GM12875 (cell line): ENCODE measurements around the gene ANKRD13D.
A peak's percentile ranks its signal among the peaks of the same experiment; 100 is the strongest.

ENCODE experiments used
- H3K4me3 ChIP-seq: one replicate; pipeline ENCODE4 v1.5.1; 2011; ENCODE audit warnings: low read depth, low read length, control low read depth
- CTCF ChIP-seq: IDR thresholded peaks from 2 replicates; pipeline ENCODE4 v1.5.1; 2011; ENCODE audit warnings: low read depth, mild to moderate bottlenecking, control low read depth, inconsistent platforms, low read length, moderate library complexity, borderline replicate concordance; ENCODE audit not compliant: insufficient read depth

Gene ANKRD13D

DNA sequence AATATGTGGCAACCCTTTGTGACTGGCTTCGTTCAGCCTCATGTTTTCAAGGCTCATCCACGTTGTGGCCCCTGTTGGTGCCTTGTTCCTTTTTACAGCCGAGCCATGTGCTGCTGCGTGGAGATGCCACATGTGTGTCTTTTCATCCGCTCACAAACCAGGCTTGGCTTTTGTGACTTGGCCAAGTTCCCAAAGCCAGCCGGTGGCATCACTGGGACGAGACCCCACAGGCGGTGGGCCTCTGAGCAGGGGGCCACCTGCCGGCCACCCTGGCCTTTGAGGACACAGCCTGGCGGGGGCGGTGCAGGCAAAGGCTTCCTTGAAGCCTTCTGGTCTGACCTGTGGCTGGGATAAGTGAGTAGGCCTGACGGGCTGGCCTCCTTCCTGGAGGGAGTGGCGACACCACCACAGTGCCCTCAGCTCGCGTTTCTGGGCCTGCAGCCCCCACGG is 12.3 kb upstream of the ANKRD13D start:
- peak; percentile 29; the same call in 1 of the 2 replicates for TF ChIP-seq CTCF
- H3K4me3 ChIP-seq: peak overlapping the region; percentile 41

GRCh38 chr11:67277231-67277961 is 11.7 kb upstream of the ANKRD13D start:
- no peak for TF ChIP-seq CTCF
- H3K4me3 ChIP-seq: peak overlapping the region; percentile 41

- TF ChIP-seq CTCF: no peak
- peak overlapping the region; percentile 35 for H3K4me3 ChIP-seq
Measured at GRCh38 chr11:67278135-67278938, 10.8 kb upstream of the ANKRD13D start.

DNA sequence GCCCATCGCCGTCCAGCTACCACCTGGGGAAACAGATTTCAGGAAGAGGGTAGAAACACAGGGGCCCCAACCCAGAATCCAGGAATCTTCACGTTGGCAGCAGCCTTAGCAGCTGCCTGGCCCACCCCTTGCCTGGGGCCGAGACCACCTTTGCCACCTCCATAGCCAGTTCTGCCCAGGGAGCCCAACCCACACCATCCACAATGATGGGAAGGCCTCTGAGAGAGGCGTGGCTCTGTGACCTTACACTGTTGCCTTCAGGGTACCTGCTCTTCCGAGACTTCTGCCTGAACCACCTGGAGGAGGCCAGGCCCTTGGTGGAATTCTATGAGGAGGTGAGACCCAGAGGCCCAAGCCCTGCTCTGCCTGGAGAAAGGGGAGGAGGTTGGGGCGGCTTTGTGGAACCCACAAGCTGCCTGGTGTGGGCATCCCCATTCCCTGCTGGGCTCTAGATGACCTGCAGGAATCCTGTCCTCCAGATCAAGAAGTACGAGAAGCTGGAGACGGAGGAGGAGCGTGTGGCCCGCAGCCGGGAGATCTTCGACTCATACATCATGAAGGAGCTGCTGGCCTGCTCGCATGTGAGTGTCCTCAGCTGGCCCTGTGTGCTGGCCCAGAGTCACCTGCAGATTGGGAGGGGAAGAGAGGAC is 10.0 kb upstream of the ANKRD13D start:
- H3K4me3 ChIP-seq: no peak overlapping the region
- no peak for TF ChIP-seq CTCF

DNA sequence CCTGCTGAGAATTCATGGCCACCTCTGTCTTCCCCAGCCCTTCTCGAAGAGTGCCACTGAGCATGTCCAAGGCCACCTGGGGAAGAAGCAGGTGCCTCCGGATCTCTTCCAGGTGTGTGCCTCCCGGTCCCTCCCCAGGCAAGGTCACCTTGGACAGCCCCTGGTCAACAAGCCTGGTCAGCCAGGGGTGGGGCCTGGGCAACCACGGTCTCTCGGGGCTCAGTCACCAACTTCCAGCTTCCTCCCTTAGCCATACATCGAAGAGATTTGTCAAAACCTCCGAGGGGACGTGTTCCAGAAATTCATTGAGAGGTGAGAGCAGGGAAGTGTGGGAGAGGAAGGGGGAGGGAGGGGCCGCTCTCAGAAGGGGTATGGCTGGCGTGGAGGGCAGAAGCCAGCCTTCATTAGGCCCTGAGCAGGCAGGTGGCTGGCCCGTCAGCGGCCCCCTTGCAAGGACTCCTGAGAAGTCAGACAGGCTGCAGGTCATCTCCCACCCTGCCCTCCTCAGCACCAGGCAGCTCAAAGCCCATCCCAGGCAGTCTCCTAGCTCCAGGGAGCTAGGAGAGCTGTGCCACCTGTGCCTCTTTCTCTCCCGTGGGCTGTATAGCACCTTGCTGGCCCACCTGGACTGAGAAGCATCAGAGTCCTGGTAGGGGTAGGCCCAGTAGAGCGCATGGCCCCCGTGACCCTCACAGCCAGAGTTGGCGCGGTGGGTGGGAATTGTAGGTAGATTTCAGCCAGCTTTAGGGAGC is 9.3 kb upstream of the ANKRD13D start:
- H3K4me3 ChIP-seq: no peak overlapping the region
- TF ChIP-seq CTCF: no peak

GRCh38 chr11:67280341-67280787 is 8.7 kb upstream of the ANKRD13D start:
- no peak overlapping the region for H3K4me3 ChIP-seq
- TF ChIP-seq CTCF: no peak
